MM.1S (cell line): ENCODE measurements around the gene TCERG1L.

Source experiments
- DNase-seq: peaks from one replicate; pipeline ENCODE4 v3.0.0-alpha.2; 2015
- H2AFZ ChIP-seq: fragments of 300-600 bp; sonication (generic); 2 replicates; pipeline ENCODE4 v1.6.0; 2016; ENCODE audit warnings: antibody characterized with exemption, low read length
- H3F3A ChIP-seq: fragments of 300-600 bp; sonication (generic); 2 replicates; pipeline ENCODE4 v1.6.1; 2016; ENCODE audit warnings: mild to moderate bottlenecking, antibody characterized with exemption, low read length, moderate library complexity, mixed read lengths; ENCODE audit not compliant: insufficient read depth
- H3K27ac ChIP-seq: fragments of 300-600 bp; sonication (generic); 2 replicates; pipeline ENCODE4 v1.5.1; 2016; ENCODE audit warnings: mild to moderate bottlenecking, low read length
- H3K27me3 ChIP-seq: fragments of 300-600 bp; sonication (generic); replicated peaks from 2 replicates; pipeline ENCODE4 v1.6.0; 2016; ENCODE audit warnings: low read length; ENCODE audit not compliant: insufficient read depth
- H3K36me3 ChIP-seq: fragments of 300-600 bp; sonication (generic); replicated peaks from 2 replicates; pipeline ENCODE4 v1.6.1; 2016; ENCODE audit warnings: mild to moderate bottlenecking, low read length, mixed read lengths; ENCODE audit not compliant: insufficient read depth
- H3K4me1 ChIP-seq: fragments of 300-600 bp; sonication (generic); 2 replicates; pipeline ENCODE4 v1.6.1; 2016; ENCODE audit warnings: low read length, mixed read lengths
- H3K4me2 ChIP-seq: fragments of 300-600 bp; sonication (generic); 2 replicates; pipeline ENCODE4 v1.6.0; 2016; ENCODE audit warnings: low read depth, low read length
- H3K4me3 ChIP-seq: fragments of 300-600 bp; sonication (generic); 2 replicates; pipeline ENCODE4 v1.5.1; 2016; ENCODE audit warnings: low read length, mixed read lengths
- H3K79me2 ChIP-seq: fragments of 300-600 bp; sonication (generic); 2 replicates; pipeline ENCODE4 v1.6.1; 2016; ENCODE audit warnings: mixed run types, low read length, mixed read lengths
- H3K9ac ChIP-seq: fragments of 300-600 bp; sonication (generic); 2 replicates; pipeline ENCODE4 v1.6.1; 2016; ENCODE audit warnings: low read length, mixed read lengths
- H3K9me2 ChIP-seq: fragments of 300-600 bp; sonication (generic); replicated peaks from 2 replicates; pipeline ENCODE4 v1.6.1; 2016; ENCODE audit warnings: mild to moderate bottlenecking, low read length, mixed read lengths; ENCODE audit not compliant: insufficient read depth
- H3K9me3 ChIP-seq: fragments of 300-600 bp; sonication (generic); replicated peaks from 2 replicates; pipeline ENCODE4 v1.6.1; 2016; ENCODE audit warnings: mild to moderate bottlenecking, low read length, mixed read lengths; ENCODE audit not compliant: insufficient read depth
- H4K20me1 ChIP-seq: fragments of 300-600 bp; sonication (generic); 2 replicates; pipeline ENCODE4 v1.6.1; 2016; ENCODE audit warnings: mild to moderate bottlenecking, low read length, moderate library complexity, mixed read lengths; ENCODE audit not compliant: insufficient read depth
- CTCF ChIP-seq: fragments of 300-600 bp; sonication (generic); IDR thresholded peaks from 2 replicates; pipeline ENCODE4 v1.5.1; 2016; ENCODE audit warnings: antibody characterized with exemption, low read length, mixed read lengths
- EZH2 ChIP-seq: fragments of 300-600 bp; sonication (generic); optimal IDR thresholded peaks from 2 replicates; pipeline ENCODE3; 2017; ENCODE audit warnings: low read depth, mild to moderate bottlenecking, antibody characterized with exemption, low read length, mixed read lengths
- EZH2phosphoT487 ChIP-seq: fragments of 300-600 bp; sonication (generic); IDR thresholded peaks from 2 replicates; pipeline ENCODE4 v1.6.1; 2018; ENCODE audit warnings: antibody characterized with exemption, low read length

Gene TCERG1L

GRCh38 chr10:131271966-131272365 lies 39.6 kb downstream of the TCERG1L start:
- Histone ChIP-seq H3K9ac (no peak overlapping the region), H3K9me3 (no peaks in the 10 kb centered on the region), H3K9me2 (no peaks in the 10 kb centered on the region), H4K20me1 (no peaks in the 10 kb centered on the region), H3K4me2 (no peak overlapping the region), H3K79me2 (no peaks in the 10 kb centered on the region), H3K27ac (no peak overlapping the region), H3K4me3 (no peak overlapping the region), H3K4me1 (no peaks in the 10 kb centered on the region), H3K36me3 (no peaks in the 10 kb centered on the region), H3K27me3 (no peaks in the 10 kb centered on the region), H3F3A (no peaks in the 10 kb centered on the region), H2AFZ (no peak overlapping the region)
- DNase-seq, result no peak
- TF ChIP-seq EZH2phosphoT487 (no peak), EZH2 (no peak), CTCF (no peak)

- H3K4me1 ChIP-seq, result no peaks in the 10 kb centered on the region
Observed at GRCh38 chr10:131271195-131271880, 40.2 kb downstream of the TCERG1L start.

GRCh38 chr10:131270461-131271190 lies 40.9 kb downstream of the TCERG1L start:
- Histone ChIP-seq H3K4me3 (no peak overlapping the region), H3K27ac (no peak overlapping the region), H4K20me1 (no peaks in the 10 kb centered on the region), H3K9ac (no peak overlapping the region), H2AFZ (no peak overlapping the region), H3K27me3 (no peaks in the 10 kb centered on the region), H3K4me1 (no peaks in the 10 kb centered on the region), H3K9me2 (no peaks in the 10 kb centered on the region), H3K36me3 (no peaks in the 10 kb centered on the region), H3F3A (no peaks in the 10 kb centered on the region), H3K4me2 (no peak overlapping the region), H3K9me3 (no peaks in the 10 kb centered on the region), H3K79me2 (no peaks in the 10 kb centered on the region)
- no peak for DNase-seq
- no peak for TF ChIP-seq CTCF
- TF ChIP-seq EZH2phosphoT487, result no peak
- no peak for TF ChIP-seq EZH2

More at GRCh38 chr10:131271195-131271880, 40.2 kb downstream of the TCERG1L start:
- H3K4me3 ChIP-seq, result no peak overlapping the region
- H3K9me3 ChIP-seq, result no peaks in the 10 kb centered on the region
- H4K20me1 ChIP-seq, result no peaks in the 10 kb centered on the region
- no peaks in the 10 kb centered on the region for H3K79me2 ChIP-seq
- H3K27ac ChIP-seq, result no peak overlapping the region
- TF ChIP-seq CTCF (no peak), EZH2phosphoT487 (no peak), EZH2 (no peak)
- no peaks in the 10 kb centered on the region for H3F3A ChIP-seq
- H3K4me2 ChIP-seq, result no peak overlapping the region
- H3K9me2 ChIP-seq, result no peaks in the 10 kb centered on the region
- H3K36me3 ChIP-seq, result no peaks in the 10 kb centered on the region
- H2AFZ ChIP-seq, result no peak overlapping the region
- no peak overlapping the region for H3K9ac ChIP-seq
- no peak for DNase-seq
- no peaks in the 10 kb centered on the region for H3K27me3 ChIP-seq
